Medulla oblongata (tissue), 1 donor: ENCODE measurements around the gene GPM6B.
A peak's percentile ranks its signal among the peaks of the same experiment; 100 is the strongest.
"Not testable (repeated sequence)": the region's sequence is repeated elsewhere in the genome, so short reads cannot be mapped to it uniquely, and the experiment has no call there.

Experiments
- DNase-seq: peaks from one replicate; pipeline ENCODE4 v3.0.0-alpha.2; 2015; ENCODE audit errors: extremely low spot score

The GPM6B gene

DNA sequence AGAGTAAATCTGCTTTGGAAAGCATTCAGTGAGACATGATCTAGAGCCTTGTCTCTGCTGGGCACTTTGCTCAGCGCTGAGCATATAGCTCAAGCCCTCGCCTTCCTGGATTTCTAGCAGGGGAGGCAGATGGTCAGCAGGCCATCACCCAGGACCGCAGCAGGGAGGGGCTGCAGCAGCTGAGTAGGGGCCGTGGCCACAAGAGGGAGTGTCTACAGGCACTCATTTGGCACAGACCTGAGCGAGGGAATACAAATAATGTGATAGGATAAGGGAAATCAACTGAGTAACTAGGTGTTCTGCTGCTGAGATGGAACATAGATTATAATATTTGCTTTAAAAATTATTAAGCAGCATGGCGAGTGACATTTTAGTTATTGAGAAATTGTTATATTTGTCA is 52.1 kb downstream of the GPM6B start:
- DNase-seq: peak; percentile 31

DNA sequence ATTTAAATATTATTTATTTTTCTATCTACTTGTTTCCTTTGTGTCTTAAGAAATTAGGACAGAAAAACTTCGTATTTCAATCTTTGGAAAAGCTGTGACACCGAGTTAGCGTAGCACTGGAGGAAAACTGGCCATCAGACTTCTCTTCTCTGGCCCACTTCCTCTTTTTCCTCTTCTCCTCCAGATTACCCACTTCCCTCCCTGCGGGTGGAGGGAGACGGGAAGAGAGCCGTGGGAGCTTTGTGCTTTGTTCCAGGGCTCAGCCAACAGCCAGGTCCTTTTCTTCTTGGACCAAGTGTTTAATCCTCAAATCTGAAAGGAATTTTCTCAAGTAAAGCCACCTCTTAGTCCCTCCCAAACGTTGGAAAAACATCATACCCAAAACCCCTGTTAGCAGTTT is 52.6 kb downstream of the GPM6B start:
- DNase-seq: peak; percentile 63

DNA sequence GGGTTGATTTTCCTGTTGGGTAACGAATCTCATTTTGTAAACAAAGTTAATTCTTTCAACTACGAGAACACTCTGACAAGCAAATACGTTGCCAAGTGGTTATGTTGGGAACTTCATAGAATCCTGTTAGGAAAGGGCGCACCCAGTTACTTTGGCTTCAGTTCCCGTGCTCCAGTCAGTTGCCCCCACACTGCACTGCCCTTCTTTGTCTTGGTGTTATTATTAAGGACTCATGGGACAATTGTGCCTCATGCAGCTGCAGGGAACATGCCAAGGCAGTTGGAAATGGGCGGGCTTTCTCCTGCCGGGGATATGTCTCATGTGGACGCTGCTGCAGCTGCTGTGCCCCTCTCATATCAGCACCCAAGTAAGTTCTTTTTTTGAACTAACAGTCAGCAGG is 53.4 kb downstream of the GPM6B start:
- DNase-seq: peak; percentile 64

DNA sequence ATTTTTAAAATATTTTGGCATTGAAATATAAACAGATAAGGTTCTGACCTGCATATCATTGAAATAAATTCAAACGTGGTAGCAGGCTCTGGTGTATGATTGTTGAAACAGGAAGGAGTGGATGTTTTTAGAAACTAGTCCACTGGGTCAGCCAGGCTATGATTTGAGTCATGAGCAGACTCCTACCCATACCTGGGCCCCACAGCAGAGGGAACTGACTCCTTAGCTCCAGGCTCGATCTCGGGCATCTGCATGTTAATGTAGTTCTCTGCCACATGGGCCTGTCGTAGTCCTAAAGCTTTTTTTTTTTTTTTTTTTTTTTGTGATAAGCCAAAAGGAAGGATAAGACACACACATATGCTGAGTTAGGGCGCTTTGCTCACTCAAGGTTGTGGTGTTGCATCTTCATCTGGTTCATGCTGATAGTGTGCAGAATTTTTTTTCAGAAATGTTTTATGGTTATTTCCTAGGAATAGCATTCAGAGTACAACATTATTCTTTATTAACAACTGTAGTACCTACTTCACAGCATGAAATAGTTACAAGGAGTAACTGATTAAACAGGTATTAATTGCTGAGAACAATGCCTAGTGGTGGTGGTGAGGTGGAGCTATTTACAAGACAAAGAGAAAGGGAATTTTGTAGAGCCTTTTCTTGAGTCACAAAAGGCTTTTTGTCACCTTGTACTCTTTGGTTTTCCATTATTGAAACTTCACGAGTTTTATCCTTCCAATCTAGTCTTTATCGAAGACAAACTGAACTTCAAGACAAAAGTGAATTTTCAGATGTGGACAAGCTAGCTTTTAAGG is 55.1 kb downstream of the GPM6B start:
- no peak for DNase-seq

- peak; percentile 25 for DNase-seq
Observed at GRCh38 chrX:13760426-13760825, 56.5 kb downstream of the GPM6B start.

DNA sequence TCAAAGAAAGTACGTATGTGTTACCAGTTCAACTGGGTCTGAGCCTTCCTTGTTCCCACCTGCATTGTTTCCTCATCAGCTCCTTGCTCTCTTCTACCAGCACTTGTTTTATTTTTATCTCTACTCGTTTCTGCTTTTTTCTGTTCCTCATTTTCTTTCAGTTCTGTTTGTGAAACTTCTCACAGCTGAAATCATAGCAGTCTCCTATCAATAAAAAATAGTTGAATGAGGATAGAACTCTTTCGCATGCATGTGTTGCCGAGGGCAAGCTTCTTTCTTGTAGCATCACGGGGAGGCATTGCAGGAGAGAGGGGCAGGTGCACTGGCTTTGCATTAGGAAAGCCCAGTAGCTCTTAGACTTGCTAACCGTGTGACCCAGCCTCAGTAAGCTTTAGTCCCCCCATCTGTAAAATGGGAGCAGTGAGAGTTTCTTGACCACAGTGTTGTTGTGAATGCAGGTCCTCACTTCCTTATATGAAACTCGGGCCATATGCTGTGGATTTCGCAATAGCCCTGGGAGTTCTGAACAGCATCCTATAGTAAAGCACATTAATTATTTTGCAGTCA is 57.7 kb downstream of the GPM6B start:
- peak; percentile 16 for DNase-seq

DNA sequence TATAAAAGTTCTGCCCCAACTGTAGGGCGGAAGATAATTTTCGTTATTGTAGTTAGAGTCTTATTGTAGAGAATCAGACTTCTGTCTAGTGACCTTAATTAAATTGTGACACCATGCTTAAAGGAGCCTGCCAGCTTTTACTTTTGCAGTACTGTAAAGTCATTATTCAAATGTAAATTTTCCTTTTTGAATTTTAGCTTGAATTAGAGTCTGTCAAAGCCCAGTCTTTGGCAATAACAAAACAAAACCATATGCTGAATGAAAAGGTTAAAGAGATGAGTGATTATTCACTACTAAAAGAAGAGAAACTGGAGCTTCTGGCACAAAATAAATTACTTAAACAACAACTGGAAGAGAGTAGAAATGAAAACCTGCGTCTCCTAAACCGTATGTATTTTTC is 60.5 kb downstream of the GPM6B start:
- no peak for DNase-seq

DNA sequence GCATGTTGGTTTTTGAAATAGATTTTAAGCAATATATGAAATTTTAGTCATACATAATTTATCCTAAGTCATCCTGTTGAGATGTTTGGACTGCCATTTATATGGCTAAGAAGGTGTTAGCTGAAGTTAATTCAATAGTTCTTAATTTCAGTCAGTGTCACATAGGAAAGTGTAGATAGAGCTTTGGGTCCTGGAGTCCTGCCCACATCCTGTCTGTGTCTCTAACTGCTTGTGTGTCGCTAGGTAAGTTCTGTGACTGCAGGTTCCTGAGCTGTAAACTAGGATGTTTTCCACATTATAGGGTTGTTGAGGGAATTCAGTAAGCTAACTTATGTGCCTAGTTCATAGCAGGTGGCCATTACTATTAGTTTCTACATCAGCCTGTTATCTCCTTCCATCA is 61.6 kb downstream of the GPM6B start:
- no peak for DNase-seq

DNA sequence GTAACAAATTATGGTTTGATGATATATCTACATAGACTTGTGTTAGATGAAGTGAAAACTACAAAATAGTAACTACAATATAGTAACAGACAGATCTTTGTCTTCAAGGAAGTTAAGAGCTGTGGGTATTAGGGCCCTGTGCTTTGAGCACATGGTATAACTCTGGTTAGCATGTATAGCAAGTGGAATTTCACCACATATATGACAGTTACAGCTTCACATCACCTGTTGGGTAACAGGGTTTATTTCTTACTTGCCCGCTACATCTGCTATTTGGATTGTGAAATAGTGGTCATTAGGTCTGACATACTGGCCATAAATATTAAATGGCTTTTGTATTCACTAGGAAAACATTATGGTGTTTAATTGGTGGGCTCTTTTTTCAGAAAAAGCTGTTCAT is 62.1 kb downstream of the GPM6B start:
- no peak for DNase-seq

GRCh38 chrX:13752646-13753045 is 64.2 kb downstream of the GPM6B start:
- peak; percentile 43 for DNase-seq

DNA sequence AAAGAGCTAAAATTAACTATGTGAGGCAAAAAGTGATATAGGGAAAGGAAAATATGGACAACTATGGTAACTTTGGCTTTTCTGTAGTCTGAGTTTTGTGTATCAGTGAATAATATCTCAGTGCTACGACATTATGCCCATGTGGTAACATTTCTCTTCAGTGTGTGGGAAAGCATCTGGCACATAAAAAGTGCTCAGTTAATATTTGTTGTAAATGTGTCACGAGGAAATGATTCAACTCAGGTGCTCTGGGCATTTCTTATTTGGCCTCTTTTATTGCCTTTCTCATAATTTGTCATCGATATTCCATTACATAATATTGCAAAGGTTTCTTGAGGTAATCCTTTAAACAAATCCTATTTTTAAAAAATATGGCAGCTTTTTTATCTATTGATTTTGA is 64.8 kb downstream of the GPM6B start:
- no peak for DNase-seq

DNA sequence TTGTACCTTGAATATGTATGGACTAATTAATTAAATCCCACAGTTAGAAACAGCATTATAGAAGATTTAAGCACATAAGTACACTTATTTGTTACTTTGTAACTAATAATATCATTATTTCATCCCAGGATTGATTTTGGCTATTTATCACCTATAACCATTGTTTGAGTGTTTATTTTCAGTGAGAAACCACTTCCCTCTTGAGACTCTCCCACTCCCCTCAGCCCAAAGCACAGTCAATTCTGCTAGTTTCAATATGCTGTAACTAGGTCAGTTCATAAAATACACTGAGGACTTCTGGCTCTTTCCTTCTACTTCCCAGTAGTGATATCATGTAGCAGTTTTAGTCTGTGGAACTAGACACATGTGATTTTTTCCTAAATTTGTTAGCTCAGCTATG is 66.1 kb downstream of the GPM6B start:
- no peak for DNase-seq

DNA sequence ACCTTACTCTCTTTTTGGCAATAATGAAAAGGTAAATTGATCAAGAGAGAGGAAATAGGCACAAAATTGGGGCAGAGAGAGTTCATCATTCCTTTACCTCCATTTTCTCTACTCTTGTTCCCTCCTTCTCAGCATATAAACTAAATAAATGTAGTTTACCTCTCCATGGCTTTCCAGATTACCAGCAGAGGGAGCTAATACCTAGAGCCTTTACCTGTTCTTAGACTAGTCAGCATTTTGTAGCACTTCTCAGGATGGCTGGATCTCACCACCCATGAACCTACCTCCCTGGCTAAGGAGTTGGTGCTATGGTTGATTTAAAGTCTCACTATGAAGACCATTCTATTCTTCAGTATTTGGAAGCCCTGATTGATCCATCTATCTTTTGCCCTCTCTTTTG is 66.7 kb downstream of the GPM6B start:
- peak; percentile 27 for DNase-seq

GRCh38 chrX:13748486-13748885 is 68.4 kb downstream of the GPM6B start:
- DNase-seq: no peak

DNA sequence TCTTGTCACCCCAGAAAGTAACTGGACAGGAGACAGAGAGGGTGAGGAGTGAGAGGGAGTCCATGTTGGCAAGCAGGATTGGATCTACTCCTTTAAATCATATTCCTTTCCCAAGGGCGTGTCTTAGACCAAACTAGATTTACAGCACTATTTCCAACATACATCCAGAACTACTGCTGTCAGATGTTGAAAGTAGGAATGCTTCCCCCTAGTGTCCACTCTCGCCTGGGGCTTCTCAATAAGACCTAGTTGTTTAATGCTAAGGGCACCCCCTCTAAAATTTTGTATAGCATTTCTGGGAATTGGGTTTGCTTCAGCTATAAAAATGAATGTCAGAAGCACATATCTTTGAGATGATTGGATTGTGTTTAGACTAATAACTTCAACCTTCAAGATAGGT is 69.1 kb downstream of the GPM6B start:
- peak; percentile 67 for DNase-seq

GRCh38 chrX:13742397-13743176 is 74.3 kb downstream of the GPM6B start:
- DNase-seq: no peak

DNA sequence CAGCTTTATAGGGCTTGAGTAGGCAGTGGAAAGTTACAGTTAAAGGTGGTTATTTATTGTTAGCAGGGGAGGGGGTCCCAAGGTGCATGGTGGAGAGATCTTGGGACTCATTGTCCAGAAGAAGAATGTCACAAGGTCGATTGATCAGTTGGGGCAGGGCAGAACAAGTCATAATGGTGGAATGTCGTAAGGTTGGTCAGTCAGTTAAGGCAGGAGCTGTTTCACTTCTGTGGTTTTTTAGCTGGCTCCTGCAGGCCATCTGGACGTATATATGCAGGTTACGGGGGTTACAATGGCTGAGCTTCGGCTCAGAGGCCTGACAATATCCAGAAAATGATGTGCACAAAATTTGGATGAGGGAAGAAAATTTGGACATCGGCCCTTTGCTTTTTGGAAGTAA is 75.2 kb downstream of the GPM6B start:
- DNase-seq: no peak

- peak; percentile 92 for DNase-seq
Observed at GRCh38 chrX:13734278-13735172, 82.4 kb downstream of the GPM6B start, which contains the start of the genes OFD1 and TRAPPC2. TSS of gene OFD1 (plus strand) at chrX:13734748. CDS start at chrX:13735072, 324 bp downstream. TSS of gene TRAPPC2 (minus strand) at chrX:13734620. CDS start at chrX:13719963, 14,657 bp downstream.

DNA sequence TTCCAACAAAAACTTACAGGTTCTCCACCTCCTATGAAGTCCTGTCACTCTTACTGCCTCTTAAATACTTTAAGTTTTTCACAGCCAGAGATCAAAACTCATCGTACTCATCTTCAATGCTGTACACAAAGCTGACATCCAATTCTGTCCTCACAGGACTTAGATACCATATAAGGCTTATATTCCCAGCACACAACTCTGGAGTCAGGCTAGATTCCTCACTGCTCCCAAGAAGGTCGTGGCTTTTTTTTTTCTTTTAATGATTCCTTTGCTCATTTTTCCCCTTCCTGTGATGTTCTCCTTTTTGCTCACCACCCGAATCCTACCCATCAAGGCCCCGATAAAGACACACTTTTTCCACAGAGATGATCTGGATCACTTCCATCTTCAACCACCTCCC is 83.4 kb downstream of the GPM6B start:
- no peak for DNase-seq

GRCh38 chrX:13732246-13733067 is 84.4 kb downstream of the GPM6B start:
- no peak for DNase-seq

GRCh38 chrX:13730523-13730922 is 86.4 kb downstream of the GPM6B start:
- DNase-seq: not testable (repeated sequence)
